Measurements from ENCODE around the gene TARS1. TPM values are rescaled to one million over a fixed set of nuclear protein-coding genes. Genes with fewer than 3 reads are reported as not detected.

Gene TARS1
- total RNA-seq, 1 experiment from 2014 or later, result 584 TPM

DNA sequence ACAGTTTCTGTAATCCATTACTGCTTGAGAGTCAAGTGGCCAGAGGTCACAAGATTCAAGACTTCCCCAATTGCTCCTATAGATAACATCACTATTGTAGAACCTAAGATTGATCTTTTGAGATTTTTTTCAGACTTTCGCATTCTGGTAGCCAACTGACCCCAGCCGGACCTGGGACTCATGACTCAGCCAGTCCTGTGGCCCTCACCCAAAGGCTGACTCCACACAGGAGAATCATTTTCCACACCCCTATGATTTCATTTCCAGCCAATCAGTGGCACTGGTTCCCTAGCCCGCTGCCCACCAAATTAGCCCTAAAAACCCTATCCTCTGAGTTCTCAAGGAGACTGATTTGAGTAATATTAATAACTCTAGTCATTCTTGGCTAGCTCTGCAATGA, 36.2 kb downstream of the TARS1 start:
- Histone ChIP-seq H3K9me3 (ENCODE audit: insufficient read depth, low read depth) (no peaks in the 10 kb centered on the region; the same call in 1 of the 2 replicates), H3K4me3 (no peak overlapping the region), H3F3A (ENCODE audit: insufficient read depth, low read depth) (peaks cover 11% of the 10 kb centered on the region), H3K27ac (no peak overlapping the region), H3K4me1 (replicated peaks; ENCODE audit: insufficient read depth) (no peaks in the 10 kb centered on the region), H3K36me3 (ENCODE audit: low read depth) (peaks cover 24% of the 10 kb centered on the region), H3K27me3 (ENCODE audit: insufficient read depth, low read depth) (no peaks in the 10 kb centered on the region), H4K20me1 (ENCODE audit: insufficient read depth) (no peaks in the 10 kb centered on the region), H3K79me2 (ENCODE audit: low read depth) (no peaks in the 10 kb centered on the region), H3K9me2 (ENCODE audit: insufficient read depth) (no peaks in the 10 kb centered on the region), H2AFZ (no peak overlapping the region), H3K4me2 (no peak overlapping the region)
- no TSS peak for BruUV-seq (replicated peaks)
- TF ChIP-seq, protein P1, sequence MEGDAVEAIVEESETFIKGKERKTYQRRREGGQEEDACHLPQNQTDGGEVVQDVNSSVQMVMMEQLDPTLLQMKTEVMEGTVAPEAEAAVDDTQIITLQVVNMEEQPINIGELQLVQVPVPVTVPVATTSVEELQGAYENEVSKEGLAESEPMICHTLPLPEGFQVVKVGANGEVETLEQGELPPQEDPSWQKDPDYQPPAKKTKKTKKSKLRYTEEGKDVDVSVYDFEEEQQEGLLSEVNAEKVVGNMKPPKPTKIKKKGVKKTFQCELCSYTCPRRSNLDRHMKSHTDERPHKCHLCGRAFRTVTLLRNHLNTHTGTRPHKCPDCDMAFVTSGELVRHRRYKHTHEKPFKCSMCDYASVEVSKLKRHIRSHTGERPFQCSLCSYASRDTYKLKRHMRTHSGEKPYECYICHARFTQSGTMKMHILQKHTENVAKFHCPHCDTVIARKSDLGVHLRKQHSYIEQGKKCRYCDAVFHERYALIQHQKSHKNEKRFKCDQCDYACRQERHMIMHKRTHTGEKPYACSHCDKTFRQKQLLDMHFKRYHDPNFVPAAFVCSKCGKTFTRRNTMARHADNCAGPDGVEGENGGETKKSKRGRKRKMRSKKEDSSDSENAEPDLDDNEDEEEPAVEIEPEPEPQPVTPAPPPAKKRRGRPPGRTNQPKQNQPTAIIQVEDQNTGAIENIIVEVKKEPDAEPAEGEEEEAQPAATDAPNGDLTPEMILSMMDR (conservative IDR thresholded peaks at IDR 0.05), result no peak
- TF ChIP-seq EZH2 (IDR thresholded peaks at IDR 0.05; ENCODE audit: low read depth), result no peak
- intact Hi-C loops (cut with micrococcal nuclease; ENCODE audit: unreplicated experiment), result no loop called here
- POLR2A ChIA-PET (ENCODE audit: unreplicated experiment), result interaction anchor here (0.5 kb wide), 1 partner anchor 1438 kb away, joined by 4 read pairs; the partner anchor contains the start of genes BRIX1 and RAD1
- DNase-seq, result no peak
- CTCF ChIA-PET, result interaction anchor here (0.8 kb wide), 1 partner anchor 790 kb away, joined by 14 read pairs; no protein-coding TSS in a partner anchor

DNA sequence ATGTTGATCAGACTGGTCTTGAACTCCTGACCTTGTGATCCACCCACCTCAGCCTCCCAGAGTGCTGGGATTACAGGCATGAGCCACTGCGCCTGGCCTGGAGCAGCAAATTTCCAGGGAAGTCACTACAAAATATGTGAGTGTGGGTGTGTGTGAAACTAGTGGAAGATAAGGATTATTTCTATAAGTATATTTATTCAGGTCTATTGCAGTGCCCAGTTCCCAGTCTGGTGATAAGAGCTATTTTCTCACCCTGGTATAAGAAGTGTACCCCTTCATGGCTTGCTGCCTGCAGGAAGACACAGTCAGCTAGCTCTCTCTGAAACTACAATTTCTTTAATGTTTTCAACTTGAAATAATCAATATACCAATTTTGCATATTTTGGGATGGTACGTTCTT, 37.1 kb downstream of the TARS1 start:
- H3F3A ChIP-seq (ENCODE audit: insufficient read depth, low read depth), result peaks cover 6% of the 10 kb centered on the region; the same call in 1 of the 2 replicates
- no TSS peak for BruUV-seq (replicated peaks)
- H3K27ac ChIP-seq, result no peak overlapping the region
- no peak for DNase-seq
- no peak overlapping the region for H3K4me3 ChIP-seq
- no peaks in the 10 kb centered on the region for H4K20me1 ChIP-seq (ENCODE audit: insufficient read depth)
- intact Hi-C loops (cut with micrococcal nuclease; ENCODE audit: unreplicated experiment), result no loop called here
- H2AFZ ChIP-seq, result no peak overlapping the region
- ChIA-PET POLR2A (ENCODE audit: unreplicated experiment) (interaction anchor here (0.6 kb wide), 1 partner anchor 495 kb away, joined by 3 read pairs; no protein-coding TSS in a partner anchor), CTCF (no interaction called here)
- H3K79me2 ChIP-seq (ENCODE audit: low read depth), result no peaks in the 10 kb centered on the region
- peaks cover 18% of the 10 kb centered on the region for H3K36me3 ChIP-seq (ENCODE audit: low read depth)
- no peaks in the 10 kb centered on the region for H3K27me3 ChIP-seq (ENCODE audit: insufficient read depth, low read depth)
- no peak overlapping the region for H3K4me2 ChIP-seq
- H3K9me3 ChIP-seq (ENCODE audit: insufficient read depth, low read depth), result no peaks in the 10 kb centered on the region; the same call in 1 of the 2 replicates
- no peaks in the 10 kb centered on the region for H3K4me1 ChIP-seq (replicated peaks; ENCODE audit: insufficient read depth)
- no peak for TF ChIP-seq EZH2 (IDR thresholded peaks at IDR 0.05; ENCODE audit: low read depth)
- TF ChIP-seq, protein P1 (conservative IDR thresholded peaks at IDR 0.05), result no peak
- no peaks in the 10 kb centered on the region for H3K9me2 ChIP-seq (ENCODE audit: insufficient read depth)

GRCh38 chr5:33479311-33479710, 38.5 kb downstream of the TARS1 start:
- no peak overlapping the region for H3K27ac ChIP-seq
- H3K36me3 ChIP-seq (ENCODE audit: low read depth), result peaks cover 3% of the 10 kb centered on the region; the same call in 1 of the 2 replicates
- BruUV-seq (replicated peaks), result no TSS peak
- H3K9me2 ChIP-seq (ENCODE audit: insufficient read depth), result no peaks in the 10 kb centered on the region
- H2AFZ ChIP-seq, result no peak overlapping the region
- no peak for DNase-seq
- ChIA-PET POLR2A (ENCODE audit: unreplicated experiment) (interaction anchor here (0.7 kb wide), 1 partner anchor 1126 kb away, joined by 6 read pairs; no protein-coding TSS in a partner anchor), CTCF (interaction anchor here (0.8 kb wide), 1 partner anchor 491 kb away, joined by 3 read pairs; no protein-coding TSS in a partner anchor)
- H3K4me3 ChIP-seq, result no peak overlapping the region
- no peaks in the 10 kb centered on the region; the same call in 1 of the 2 replicates for H3K9me3 ChIP-seq (ENCODE audit: insufficient read depth, low read depth)
- H3K4me1 ChIP-seq (replicated peaks; ENCODE audit: insufficient read depth), result no peaks in the 10 kb centered on the region
- intact Hi-C loops (cut with micrococcal nuclease; ENCODE audit: unreplicated experiment), result no loop called here
- H3K4me2 ChIP-seq, result no peak overlapping the region
- H3F3A ChIP-seq (ENCODE audit: insufficient read depth, low read depth), result peaks cover 6% of the 10 kb centered on the region; the same call in 1 of the 2 replicates
- TF ChIP-seq, protein P1 (conservative IDR thresholded peaks at IDR 0.05), result no peak
- no peak for TF ChIP-seq EZH2 (IDR thresholded peaks at IDR 0.05; ENCODE audit: low read depth)
- H3K27me3 ChIP-seq (ENCODE audit: insufficient read depth, low read depth), result no peaks in the 10 kb centered on the region
- H4K20me1 ChIP-seq (ENCODE audit: insufficient read depth), result no peaks in the 10 kb centered on the region
- H3K79me2 ChIP-seq (ENCODE audit: low read depth), result no peaks in the 10 kb centered on the region

Measured in PC-9 (cell line).